ENCODE results near the gene POU3F1. TPM values are rescaled to one million over a fixed set of nuclear protein-coding genes. Genes with fewer than 3 reads are reported as not detected.

POU3F1 gene
- total and polyA plus RNA-seq, 2 of the 4 experiments (the other 2 are of a cell fraction) = not detected

GRCh38 chr1:38090796-38091195 lies 44.2 kb upstream of the POU3F1 start:
- Histone ChIP-seq H3K56ac (ENCODE audit: extremely low read depth, insufficient read depth, low read length) (no peak overlapping the region), H3K27me3 (ENCODE audit: control insufficient read depth, insufficient read depth, low read length) (peaks cover 19% of the 10 kb centered on the region), H3K27ac (ENCODE audit: insufficient read depth, low read length) (no peak overlapping the region), H4K91ac (ENCODE audit: insufficient read depth, low read depth, low read length) (no peak overlapping the region), H3K9me1 (ENCODE audit: insufficient read depth, low read length) (no peaks in the 10 kb centered on the region), H3K4me1 (ENCODE audit: control insufficient read depth, insufficient read depth, low read length) (no peaks in the 10 kb centered on the region), H4K20me1 (ENCODE audit: insufficient read depth, low read length) (no peaks in the 10 kb centered on the region; the same call in 1 of the 2 replicates), H2BK20ac (ENCODE audit: low read depth, low read length) (no peak overlapping the region), H3K4me2 (ENCODE audit: low read depth, low read length) (no peak overlapping the region), H2BK120ac (ENCODE audit: low read depth, low read length) (no peak overlapping the region), H3K18ac (ENCODE audit: low read depth, low read length) (no peak overlapping the region), H3K9me3 (ENCODE audit: control insufficient read depth, insufficient read depth, low read length) (no peaks in the 10 kb centered on the region), H3K9ac (ENCODE audit: low read depth, low read length) (no peak overlapping the region), H3K23ac (ENCODE audit: low read depth, low read length) (no peak overlapping the region), H2BK15ac (ENCODE audit: low read depth, low read length) (no peak overlapping the region), H4K5ac (ENCODE audit: low read depth, low read length) (no peak overlapping the region), H3K79me1 (ENCODE audit: low read depth in 1 of 2, low read length in 2 of 2) (no peaks in the 10 kb centered on the region), H3K14ac (replicated peaks; ENCODE audit: low read depth, low read length) (no peak overlapping the region), H3K36me3 (ENCODE audit: control insufficient read depth, insufficient read depth, low read length) (no peaks in the 10 kb centered on the region), H4K8ac (ENCODE audit: low read depth in 2 of 2, low read length in 2 of 2) (no peak overlapping the region), H2AFZ (replicated peaks; ENCODE audit: low read length, poor library complexity) (no peak overlapping the region), H2AK9ac (replicated peaks; ENCODE audit: low read depth, low read length, poor library complexity) (no peak overlapping the region), H3K4me3 (ENCODE audit: insufficient read depth, low read depth, low read length) (no peak overlapping the region), H3K4ac (ENCODE audit: low read depth, low read length) (no peak overlapping the region), H2BK5ac (ENCODE audit: low read depth, low read length, poor library complexity, severe bottlenecking) (no peak overlapping the region), H2AK5ac (ENCODE audit: low read depth, low read length) (no peak overlapping the region)
- no CpG with 5 or more reads among the region's 3 CpGs for WGBS, 2 experiments (ENCODE audit: extremely low coverage in 2 of 2, insufficient read length in 1 of 2)
- DNase-seq = no peak
- dilution Hi-C loops (cut with HindIII; ENCODE audit: low sequenced_read_pairs, unreplicated experiment) (no loop called here), intact Hi-C loops (cut with micrococcal nuclease) (no loop called here), in situ Hi-C loops (cut with MboI; ENCODE audit: low sequenced_read_pairs) (no loop called here)
- ChIA-PET CTCF (no interaction called here), POLR2A (ENCODE audit: unreplicated experiment) (no interaction called here)
- no peak for TF ChIP-seq FOS (IDR thresholded peaks at IDR 0.05; ENCODE audit: low read depth, low read length)
- TF ChIP-seq NFE2L2 (IDR thresholded peaks at IDR 0.05; ENCODE audit: low read depth, low read length) = no peak
- TF ChIP-seq MAFK (IDR thresholded peaks at IDR 0.05; ENCODE audit: low read depth, low read length) = no peak
- ATAC-seq (ENCODE audit: low read depth) = no peak
- no TSS peak for BruUV-seq (replicated peaks)
